ENCODE measurements around the gene FRMD6.

- TF ChIP-seq CTCF (IDR thresholded peaks at IDR 0.05; ENCODE audit: insufficient read depth, low read length, poor library complexity, severe bottlenecking) (no peak), EZH2phosphoT487 (conservative IDR thresholded peaks at IDR 0.05; ENCODE audit: low read length) (no peak)
Observed at GRCh38 chr14:51626185-51626584, 25.5 kb upstream of the FRMD6 start.
